ENCODE measurements around the gene GGTLC2.
"Not testable (repeated sequence)": the region's sequence is repeated elsewhere in the genome, so short reads cannot be mapped to it uniquely, and the experiment has no call there.

- TF ChIP-seq, protein P1, sequence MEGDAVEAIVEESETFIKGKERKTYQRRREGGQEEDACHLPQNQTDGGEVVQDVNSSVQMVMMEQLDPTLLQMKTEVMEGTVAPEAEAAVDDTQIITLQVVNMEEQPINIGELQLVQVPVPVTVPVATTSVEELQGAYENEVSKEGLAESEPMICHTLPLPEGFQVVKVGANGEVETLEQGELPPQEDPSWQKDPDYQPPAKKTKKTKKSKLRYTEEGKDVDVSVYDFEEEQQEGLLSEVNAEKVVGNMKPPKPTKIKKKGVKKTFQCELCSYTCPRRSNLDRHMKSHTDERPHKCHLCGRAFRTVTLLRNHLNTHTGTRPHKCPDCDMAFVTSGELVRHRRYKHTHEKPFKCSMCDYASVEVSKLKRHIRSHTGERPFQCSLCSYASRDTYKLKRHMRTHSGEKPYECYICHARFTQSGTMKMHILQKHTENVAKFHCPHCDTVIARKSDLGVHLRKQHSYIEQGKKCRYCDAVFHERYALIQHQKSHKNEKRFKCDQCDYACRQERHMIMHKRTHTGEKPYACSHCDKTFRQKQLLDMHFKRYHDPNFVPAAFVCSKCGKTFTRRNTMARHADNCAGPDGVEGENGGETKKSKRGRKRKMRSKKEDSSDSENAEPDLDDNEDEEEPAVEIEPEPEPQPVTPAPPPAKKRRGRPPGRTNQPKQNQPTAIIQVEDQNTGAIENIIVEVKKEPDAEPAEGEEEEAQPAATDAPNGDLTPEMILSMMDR (IDR thresholded peaks at IDR 0.05) = not testable (repeated sequence)
- not testable (repeated sequence) for TF ChIP-seq POLR2A (IDR thresholded peaks at IDR 0.05)
These were observed 36.4 kb upstream of the GGTLC2 start for GRCh38 chr22:22608022-22608421.

All from suprapubic skin (tissue), 3 donors.